Smooth muscle cell (in vitro differentiated cells): ENCODE data around the gene ATP6V0C. TPM values are rescaled to one million over a fixed set of nuclear protein-coding genes. Genes with fewer than 3 reads are reported as not detected.

Source experiments
- DNase-seq: peaks from one replicate; lab custom pipeline; 2025; ENCODE audit not compliant: unreplicated experiment; lab: John Stamatoyannopoulos, UW
- H2AFZ ChIP-seq: fragments of 200-600 bp; sonication (generic); 2 replicates; pipeline ENCODE4 v1.6.0; 2016; ENCODE audit warnings: antibody characterized with exemption, low read depth, mild to moderate bottlenecking
- H3F3A ChIP-seq: fragments of 200-600 bp; sonication (generic); 2 replicates; pipeline ENCODE4 v1.6.0; 2017; ENCODE audit warnings: antibody characterized with exemption, low read depth
- H3K27ac ChIP-seq: fragments of 200-600 bp; sonication (generic); 2 replicates; pipeline ENCODE4 v1.5.1; 2016; ENCODE audit warnings: low read depth, mild to moderate bottlenecking
- H3K27me3 ChIP-seq: fragments of 200-600 bp; sonication (generic); 2 replicates; pipeline ENCODE4 v1.6.1; 2016; ENCODE audit warnings: low read depth, mild to moderate bottlenecking
- H3K36me3 ChIP-seq: fragments of 200-600 bp; sonication (generic); 2 replicates; pipeline ENCODE4 v1.5.1; 2016; ENCODE audit warnings: low read depth
- H3K4me1 ChIP-seq: fragments of 200-600 bp; sonication (generic); 2 replicates; pipeline ENCODE4 v1.5.1; 2016; ENCODE audit warnings: low read depth
- H3K4me2 ChIP-seq: fragments of 200-600 bp; sonication (generic); 2 replicates; pipeline ENCODE4 v1.6.0; 2016; ENCODE audit warnings: mild to moderate bottlenecking
- H3K4me3 ChIP-seq: fragments of 200-600 bp; sonication (generic); 2 replicates; pipeline ENCODE4 v1.5.1; 2016; ENCODE audit warnings: mild to moderate bottlenecking
- H3K79me2 ChIP-seq: fragments of 200-600 bp; sonication (generic); 2 replicates; pipeline ENCODE4 v1.6.0; 2016; ENCODE audit warnings: low read depth, mild to moderate bottlenecking
- H3K9ac ChIP-seq: fragments of 200-600 bp; sonication (generic); 2 replicates; pipeline ENCODE4 v1.6.0; 2016; ENCODE audit warnings: low read depth
- H3K9me3 ChIP-seq: fragments of 200-600 bp; sonication (generic); replicated peaks from 2 replicates; pipeline ENCODE4 v1.5.1; 2016; ENCODE audit warnings: low read depth
- H4K20me1 ChIP-seq: fragments of 200-600 bp; sonication (generic); 2 replicates; pipeline ENCODE4 v1.6.0; 2016; ENCODE audit warnings: low read depth
- CTCF ChIP-seq: fragments of 200-600 bp; sonication (generic); IDR thresholded peaks from 2 replicates; pipeline ENCODE4 v1.5.1; 2017; ENCODE audit warnings: borderline replicate concordance, mild to moderate bottlenecking, antibody characterized with exemption; ENCODE audit not compliant: insufficient read depth, poor library complexity, severe bottlenecking
- WGBS: methylation state at CpG from one replicate; pipeline ENCODE4 v1.1.7; 2016; ENCODE audit warnings: low lambda C conversion rate; 5-methylcytosine and 5-hydroxymethylcytosine counted together
- polyA plus RNA-seq: library from polyadenylated mRNA; unstranded; fragments of >200 nt; fragmentation: Nextera tagmentation; extraction: Ambion mirVana; gene quantifications from 2 replicates; pipeline ENCODE4 v1.2.1, GENCODE V29; 2016
- total RNA-seq: library from RNA; depleted of rRNA; stranded (reverse); fragments of >200 nt; gene quantifications from 2 replicates; pipeline ENCODE4 v1.2.3, GENCODE V29; 2014

ATP6V0C gene
- total and polyA plus RNA-seq, 2 experiments from 2014 or later: 99.2 to 207 TPM

GRCh38 chr16:2483939-2484897 is 29.5 kb upstream of the ATP6V0C start:
- Histone ChIP-seq H3K27me3 (no peaks in the 10 kb centered on the region), H4K20me1 (peaks cover 73% of the 10 kb centered on the region), H3F3A (no peaks in the 10 kb centered on the region), H3K36me3 (no peaks in the 10 kb centered on the region), H3K9ac (no peak overlapping the region), H3K4me1 (no peaks in the 10 kb centered on the region), H3K4me3 (no peak overlapping the region), H3K9me3 (no peaks in the 10 kb centered on the region), H3K79me2 (peaks cover 3% of the 10 kb centered on the region), H3K4me2 (no peak overlapping the region), H2AFZ (no peak overlapping the region), H3K27ac (no peak overlapping the region)
- 94% methylated on average over 16 of the region's 16 CpGs for WGBS
- no peak for DNase-seq
- no peak for TF ChIP-seq CTCF

- H3F3A ChIP-seq: no peaks in the 10 kb centered on the region
- 94% methylated on average over 12 of the region's 13 CpGs for WGBS
- no peak for TF ChIP-seq CTCF
- H3K27ac ChIP-seq: no peak overlapping the region
- no peak overlapping the region for H3K9ac ChIP-seq
- no peak overlapping the region for H2AFZ ChIP-seq
- no peaks in the 10 kb centered on the region for H3K79me2 ChIP-seq
- peaks cover 70% of the 10 kb centered on the region for H4K20me1 ChIP-seq
- H3K4me2 ChIP-seq: no peak overlapping the region
- no peaks in the 10 kb centered on the region for H3K4me1 ChIP-seq
- no peaks in the 10 kb centered on the region for H3K27me3 ChIP-seq
- H3K36me3 ChIP-seq: no peaks in the 10 kb centered on the region
- no peak for DNase-seq
- no peaks in the 10 kb centered on the region for H3K9me3 ChIP-seq
- H3K4me3 ChIP-seq: no peak overlapping the region
Measured at GRCh38 chr16:2484898-2485508, 28.7 kb upstream of the ATP6V0C start.

GRCh38 chr16:2485811-2486507 is 27.8 kb upstream of the ATP6V0C start:
- Histone ChIP-seq H3K79me2 (no peaks in the 10 kb centered on the region), H3K36me3 (no peaks in the 10 kb centered on the region), H4K20me1 (peaks cover 67% of the 10 kb centered on the region), H3K4me1 (no peaks in the 10 kb centered on the region), H3K27me3 (no peaks in the 10 kb centered on the region), H3K4me3 (no peak overlapping the region), H3F3A (no peaks in the 10 kb centered on the region), H2AFZ (no peak overlapping the region), H3K9me3 (no peaks in the 10 kb centered on the region), H3K27ac (no peak overlapping the region), H3K4me2 (no peak overlapping the region), H3K9ac (no peak overlapping the region)
- DNase-seq: no peak
- 92% methylated on average over 33 of the region's 33 CpGs for WGBS
- no peak for TF ChIP-seq CTCF
